Liver (tissue), 9 donors: Measurements from ENCODE around the gene ZMYND11. TPM values are rescaled to one million over a fixed set of nuclear protein-coding genes. Genes with fewer than 3 reads are reported as not detected.

Experiments used
- DNase-seq: peaks from one replicate; pipeline ENCODE4 v3.0.0-alpha.2; 2017; ENCODE audit warnings: low spot score
- H3K27ac ChIP-seq, 2 donors: one replicate each; pipeline ENCODE4 v1.7.0; 2013; ENCODE audit warnings: inconsistent platforms in 2 of 2, low read length in 2 of 2, control low read depth in 1 of 2, low read depth in 1 of 2, mild to moderate bottlenecking in 1 of 2
- H3K27me3 ChIP-seq, 4 donors: one replicate each; pipeline versions ENCODE4 v1.6.1 to v1.7.0; 2013; ENCODE audit warnings: low read length in 3 of 4, inconsistent platforms in 1 of 4, mild to moderate bottlenecking in 1 of 4, moderate library complexity in 1 of 4; ENCODE audit not compliant: control insufficient read depth in 4 of 4, insufficient read depth in 4 of 4
- H3K36me3 ChIP-seq, 4 donors: one replicate each; pipeline versions ENCODE4 v1.6.1 to v1.7.0; 2013; ENCODE audit warnings: low read length in 3 of 4, mild to moderate bottlenecking in 3 of 4, low read depth in 1 of 4, moderate library complexity in 1 of 4; ENCODE audit not compliant: control insufficient read depth in 4 of 4, insufficient read depth in 3 of 4
- H3K4me1 ChIP-seq, 4 donors: one replicate each; pipeline versions ENCODE4 v1.6.1 to v1.7.0; 2013; ENCODE audit warnings: low read length in 3 of 4, mild to moderate bottlenecking in 3 of 4, moderate library complexity in 1 of 4; ENCODE audit not compliant: control insufficient read depth in 4 of 4, insufficient read depth in 4 of 4
- H3K4me3 ChIP-seq, 3 donors: one replicate each; pipeline versions ENCODE4 v1.6.1 to v1.7.0; 2013; ENCODE audit warnings: low read length in 3 of 3, control low read depth in 1 of 3, low read depth in 1 of 3, mild to moderate bottlenecking in 1 of 3
- H3K9ac ChIP-seq, 2 donors: one replicate each; pipeline ENCODE4 v1.7.0; 2013; ENCODE audit warnings: low read length in 2 of 2, mild to moderate bottlenecking in 2 of 2, moderate library complexity in 2 of 2, control low read depth in 1 of 2, low read depth in 1 of 2
- H3K9me3 ChIP-seq, 4 donors: one replicate each; pipeline versions ENCODE4 v1.6.1 to v1.7.0; 2013; ENCODE audit warnings: low read length in 3 of 4; ENCODE audit not compliant: control insufficient read depth in 4 of 4
- ATF3 ChIP-seq: IDR thresholded peaks from 2 replicates; pipeline ENCODE4 v1.6.1; 2016; ENCODE audit warnings: antibody characterized with exemption
- CTCF ChIP-seq: fragments of 150-350 bp; IDR thresholded peaks from 2 replicates; pipeline ENCODE4 v1.5.1; 2017; ENCODE audit warnings: improper control_type of control experiment, low read depth, low read length; ENCODE audit not compliant: missing input control
- EGR1 ChIP-seq, 2 donors: IDR thresholded peaks; 2 replicates each; pipeline ENCODE4 v1.6.1; 2016 to 2018; ENCODE audit warnings: antibody characterized with exemption in 2 of 2, low read depth in 2 of 2
- FOXA1 ChIP-seq: IDR thresholded peaks from 2 replicates; pipeline ENCODE4 v1.6.1; 2016; ENCODE audit warnings: antibody characterized with exemption
- FOXA2 ChIP-seq: IDR thresholded peaks from 2 replicates; pipeline ENCODE4 v1.6.1; 2016; ENCODE audit warnings: antibody characterized with exemption
- HNF4A ChIP-seq, 2 donors: conservative IDR thresholded peaks; 2 replicates each; pipeline ENCODE4 v1.6.1; 2016; ENCODE audit warnings: antibody characterized with exemption in 2 of 2, mild to moderate bottlenecking in 2 of 2
- HNF4G ChIP-seq: IDR thresholded peaks from 2 replicates; pipeline ENCODE4 v1.6.1; 2016; ENCODE audit warnings: antibody characterized with exemption
- JUND ChIP-seq, 2 donors: IDR thresholded peaks; 2 replicates each; pipeline ENCODE4 v1.6.1; 2016; ENCODE audit warnings: antibody characterized with exemption in 2 of 2
- NR2F2 ChIP-seq: IDR thresholded peaks from 2 replicates; pipeline ENCODE4 v1.6.1; 2016; ENCODE audit warnings: antibody characterized with exemption
- RAD21 ChIP-seq, 2 donors: IDR thresholded peaks; 2 replicates each; pipeline ENCODE4 v1.6.1; 2016; ENCODE audit warnings: antibody characterized with exemption in 2 of 2, mild to moderate bottlenecking in 2 of 2
- REST ChIP-seq: IDR thresholded peaks from 2 replicates; pipeline ENCODE4 v1.6.1; 2016; ENCODE audit warnings: antibody characterized with exemption, mild to moderate bottlenecking
- RXRA ChIP-seq, 2 donors: IDR thresholded peaks; 2 replicates each; pipeline ENCODE4 v1.6.1; 2017 to 2018; ENCODE audit warnings: antibody characterized with exemption in 2 of 2, mild to moderate bottlenecking in 1 of 2
- SP1 ChIP-seq: IDR thresholded peaks from 2 replicates; pipeline ENCODE4 v1.6.1; 2018; ENCODE audit warnings: antibody characterized with exemption, mild to moderate bottlenecking
- TAF1 ChIP-seq: conservative IDR thresholded peaks from 2 replicates; pipeline ENCODE4 v1.6.1; 2016; ENCODE audit warnings: antibody characterized with exemption, mild to moderate bottlenecking
- YY1 ChIP-seq: IDR thresholded peaks from 2 replicates; pipeline ENCODE4 v1.6.1; 2016; ENCODE audit warnings: antibody characterized with exemption, mild to moderate bottlenecking
- ZBTB33 ChIP-seq: IDR thresholded peaks from 2 replicates; pipeline ENCODE4 v1.6.1; 2016; ENCODE audit warnings: antibody characterized with exemption
- WGBS: extraction: QIAGEN DNeasy Blood & Tissue Kit; methylation state at CpG from one replicate; pipeline ENCODE4 v1.1.7; 2013; 5-methylcytosine and 5-hydroxymethylcytosine counted together
- polyA plus RNA-seq, 2 donors: library from polyadenylated mRNA; stranded (reverse) in 1 of 2; unstranded in 1 of 2; fragments of 200-250 nt in 1 of 2; fragments of >200 nt in 1 of 2; fragmentation: Nextera tagmentation in 1 of 2; extraction: Ambion mirVana in 1 of 2; gene quantifications; one replicate each; pipeline versions ENCODE4 v1.2.1 to v1.2.3, GENCODE V29; 2013 to 2015
- total RNA-seq, 2 donors: library from RNA; depleted of rRNA; stranded (reverse); fragments of >200 nt; gene quantifications; one replicate each; pipeline ENCODE4 v1.2.3, GENCODE V29; 2014
- TF ChIP-seq, protein P1 (sequence below): IDR thresholded peaks from 2 replicates; pipeline ENCODE4 v1.6.1; 2016; ENCODE audit warnings: antibody characterized with exemption
- donor health status: healthy.
- donor health status: healthy.
- donor health status: healthy.
- donor health status: healthy.
- donor health status: healthy.

The ZMYND11 gene
- total and polyA plus RNA-seq, 4 donors = 13.2 to 34.3 (median 16.9) TPM

- Histone ChIP-seq H3K9me3 (no peaks in the 10 kb centered on the region), H3K27me3 (no peaks in the 10 kb centered on the region), H3K27ac (no peak overlapping the region), H3K4me1 (no peaks in the 10 kb centered on the region), H3K4me3 (no peak overlapping the region), H3K9ac (no peak overlapping the region), H3K36me3 (no peaks in the 10 kb centered on the region)
- no peak for DNase-seq
- TF ChIP-seq JUND (IDR thresholded peaks at IDR 0.05) (no peak), CTCF (no peak), ATF3 (no peak), RXRA (IDR thresholded peaks at IDR 0.05) (no peak), NR2F2 (no peak)
- TF ChIP-seq, protein P1, sequence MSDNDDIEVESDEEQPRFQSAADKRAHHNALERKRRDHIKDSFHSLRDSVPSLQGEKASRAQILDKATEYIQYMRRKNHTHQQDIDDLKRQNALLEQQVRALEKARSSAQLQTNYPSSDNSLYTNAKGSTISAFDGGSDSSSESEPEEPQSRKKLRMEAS = no peak
- WGBS = 78% methylated on average over 8 of the region's 8 CpGs
Measured at GRCh38 chr10:266974-267425, 131.7 kb downstream of the ZMYND11 start.

- Histone ChIP-seq H3K36me3 (no peaks in the 10 kb centered on the region), H3K4me1 (no peaks in the 10 kb centered on the region), H3K9me3 (no peaks in the 10 kb centered on the region), H3K27me3 (no peaks in the 10 kb centered on the region), H3K9ac (no peak overlapping the region), H3K27ac (no peak overlapping the region), H3K4me3 (no peak overlapping the region)
- no peak for TF ChIP-seq RXRA (IDR thresholded peaks at IDR 0.05)
- no peak for TF ChIP-seq SP1
- WGBS = 92% methylated on average over 11 of the region's 11 CpGs
- DNase-seq = no peak
Measured at GRCh38 chr10:267705-268104, 132.4 kb downstream of the ZMYND11 start.

DNA sequence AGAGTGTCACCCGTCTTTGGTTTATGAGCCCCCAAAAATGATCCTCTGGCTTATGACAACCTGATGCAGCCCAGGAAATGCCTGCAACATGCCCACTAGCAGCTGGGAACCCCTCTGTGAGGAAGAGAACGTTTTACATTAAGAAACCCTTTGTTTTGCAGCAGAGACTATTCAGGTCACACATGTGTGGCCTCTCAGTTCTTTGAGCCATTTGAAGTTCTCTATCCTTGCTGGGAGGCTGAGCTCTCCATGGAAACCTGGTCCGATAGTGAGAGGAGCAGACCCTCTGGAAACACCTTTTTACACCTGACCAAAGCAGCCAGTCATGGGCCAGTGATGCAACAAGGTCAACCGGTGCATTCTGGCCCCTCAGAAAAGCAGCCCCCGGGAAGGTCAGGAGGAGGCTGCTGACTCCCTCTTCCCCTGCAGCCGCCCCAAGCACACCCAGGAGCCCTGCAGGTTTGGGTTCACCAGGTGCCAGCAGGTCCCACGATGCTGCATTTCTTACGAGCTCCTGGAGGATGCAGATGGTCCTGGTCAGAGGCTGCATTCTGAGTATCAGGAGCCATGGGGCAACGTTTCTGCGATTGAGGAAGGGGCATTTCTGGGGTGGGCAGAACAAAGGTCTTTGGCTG lies 134.3 kb downstream of the ZMYND11 start:
- H3K36me3 ChIP-seq = no peaks in the 10 kb centered on the region
- 80% methylated on average over 10 of the region's 10 CpGs for WGBS
- H3K9me3 ChIP-seq = no peaks in the 10 kb centered on the region
- no peaks in the 10 kb centered on the region for H3K27me3 ChIP-seq
- H3K9ac ChIP-seq = no peak overlapping the region
- H3K27ac ChIP-seq = no peak overlapping the region
- no peaks in the 10 kb centered on the region for H3K4me1 ChIP-seq
- DNase-seq = no peak
- no peak overlapping the region for H3K4me3 ChIP-seq
- TF ChIP-seq ZBTB33 (no peak), JUND (IDR thresholded peaks at IDR 0.05) (no peak), REST (no peak), FOXA2 (no peak), EGR1 (IDR thresholded peaks at IDR 0.05; ENCODE audit: low read depth in 2 of 2) (no peak), FOXA1 (no peak), TAF1 (no peak), CTCF (no peak), HNF4A (conservative IDR thresholded peaks at IDR 0.05) (no peak), NR2F2 (no peak), RAD21 (IDR thresholded peaks at IDR 0.05) (no peak), YY1 (no peak), RXRA (IDR thresholded peaks at IDR 0.05) (no peak), SP1 (no peak), HNF4G (no peak)
- TF ChIP-seq, protein P1 = no peak
